Pancreas (tissue), 10 donors: ENCODE measurements around the gene TSHZ3. TPM values are rescaled to one million over a fixed set of nuclear protein-coding genes. Genes with fewer than 3 reads are reported as not detected.

Source experiments
- ATAC-seq, 4 donors: fragments of 200-7000 bp; cut with Tn5 transposase; one replicate each; pipeline versions ENCODE4 v1.8.0 to v1.9.1; 2020; ENCODE audit warnings: mild to moderate bottlenecking in 4 of 4, moderate library complexity in 4 of 4
- DNase-seq, 6 donors: peaks; one replicate each; pipeline ENCODE4 v3.0.0-alpha.2; 2020
- FAIRE-seq: peaks from 2 replicates; lab custom pipeline; 2012; peaks lifted over from hg19 to GRCh38; lab: Jason Lieb, UNC
- H3K27ac ChIP-seq, 4 donors: fragments of 200-600 bp; sonication (generic); 1 replicate in 3 of 4; 2 replicates in 1 of 4; pipeline versions ENCODE4 v1.5.0 to v1.8.0; 2020
- H3K27me3 ChIP-seq, 4 donors: fragments of 200-600 bp; one replicate each; pipeline ENCODE4 v1.8.0; 2021
- H3K36me3 ChIP-seq, 3 donors: fragments of 200-600 bp; sonication (generic) in 1 of 3; one replicate each; pipeline versions ENCODE4 v1.5.0 to v1.8.0; 2020 to 2021
- H3K4me1 ChIP-seq, 3 donors: fragments of 200-600 bp; one replicate each; pipeline ENCODE4 v1.8.0; 2021
- H3K4me3 ChIP-seq, 4 donors: fragments of 200-600 bp; sonication (generic) in 2 of 4; one replicate each; pipeline versions ENCODE4 v1.5.0 to v1.8.0; 2020 to 2021
- H3K9me3 ChIP-seq, 4 donors: fragments of 200-600 bp; one replicate each; pipeline ENCODE4 v1.8.0; 2021
- CTCF ChIP-seq, 4 donors: fragments of 200-600 bp; sonication (generic) in 3 of 4; IDR thresholded peaks; one replicate each; pipeline versions ENCODE4 v1.5.0 to v1.8.0; 2021; ENCODE audit warnings: antibody characterized with exemption in 4 of 4
- WGBS, 2 donors: extraction: QIAGEN DNeasy Blood & Tissue Kit; methylation state at CpG; one replicate each; pipeline ENCODE4 v1.1.7; 2013; 5-methylcytosine and 5-hydroxymethylcytosine counted together
- intact Hi-C, 3 donors: fragments of 100-400 bp; cut with DNase I; formaldehyde crosslinking; loops; one replicate each; pipeline versions ENCODE4 v1.11.1 to v1.14.2; 2022
- polyA plus RNA-seq, 2 donors: library from polyadenylated mRNA; stranded (reverse); fragments of 200-250 nt; gene quantifications; one replicate each; pipeline ENCODE4 v1.2.3, GENCODE V29; 2013
- total RNA-seq, 6 donors: library from RNA; stranded (reverse); fragmentation: NEBNext Ultra II Directional in 4 of 6; extraction: Animal tissue kit (Norgen Biotek cat#: 25700) in 4 of 6; gene quantifications; one replicate each; pipeline versions ENCODE4 v1.2.1 to v1.2.4, GENCODE V29; 2021 to 2023
- donor health status: healthy with polysubstance abuse.
- donor health status: DM: no; HTN: no; CAD: no; lungs with moderate emphysema.
- donor health status: DM: no; HTN: no; CAD: no.
- donor health status: control.
- donor health status: control.
- donor health status: Bipolar disorder and iron deficiency.
- donor health status: DM: yes; HTN: yes; CAD: no.
- donor health status: DM: no; HTN: no; CAD: no.
- donor health status: DM: no; HTN: no; CAD: no.
- donor health status: DM: yes; HTN: yes; CAD: no.

The TSHZ3 gene
- total and polyA plus RNA-seq, 8 donors = 0.87 to 3.2 (median 1.5) TPM

DNA sequence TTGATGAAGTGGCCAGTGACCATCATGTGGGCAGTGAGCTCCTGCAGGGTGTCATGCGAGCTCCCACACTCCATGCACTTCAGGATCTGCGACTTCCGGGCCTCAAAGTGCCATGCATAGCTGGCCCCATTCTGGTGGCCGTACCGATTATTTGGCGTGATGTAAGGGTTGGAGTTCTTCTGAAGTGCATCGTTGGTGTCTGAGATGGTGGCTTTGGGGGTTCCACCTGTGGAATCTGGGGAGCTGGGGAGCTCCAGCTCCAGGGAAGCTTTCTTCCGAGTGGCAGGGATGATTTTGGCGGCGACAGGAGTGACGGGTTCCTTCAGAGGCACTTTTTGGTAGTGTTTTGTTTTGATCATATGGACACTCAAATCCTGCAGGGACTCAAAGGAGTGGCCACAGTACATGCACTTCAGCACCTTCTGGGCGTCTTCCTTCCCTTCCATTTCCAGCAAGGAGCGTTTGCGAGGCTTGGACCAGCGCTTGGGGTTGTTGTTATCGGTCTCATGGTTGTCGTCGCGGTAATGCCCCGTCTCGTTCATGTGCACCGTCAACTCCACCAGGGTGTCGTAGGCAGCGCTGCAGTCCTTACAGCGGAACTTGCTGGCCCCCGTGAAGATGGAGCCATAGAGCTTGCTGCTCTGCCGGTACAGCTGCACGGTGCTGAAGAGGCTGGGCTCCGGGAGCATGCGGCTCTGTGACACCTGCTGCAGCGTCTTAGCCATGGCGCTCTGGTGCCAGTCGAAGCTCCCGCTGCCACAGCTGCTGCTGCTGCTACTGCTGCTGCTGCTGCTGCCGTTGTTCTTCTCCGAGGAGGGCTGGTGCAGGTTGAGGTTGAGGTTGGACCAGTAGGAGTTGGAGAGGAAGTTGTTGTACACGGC lies 70.4 kb downstream of the TSHZ3 start:
- H3K27ac ChIP-seq = no peak overlapping the region
- no peak for FAIRE-seq
- no peak for TF ChIP-seq CTCF (IDR thresholded peaks at IDR 0.05)
- no peaks in the 10 kb centered on the region for H3K4me1 ChIP-seq
- no peak for ATAC-seq
- H3K27me3 ChIP-seq = no peaks in the 10 kb centered on the region
- H3K4me3 ChIP-seq = no peak overlapping the region
- no peaks in the 10 kb centered on the region for H3K9me3 ChIP-seq
- H3K36me3 ChIP-seq = no peaks in the 10 kb centered on the region
- DNase-seq = peak in 1 of 6 donors; percentile 33
- intact Hi-C loops = no loop called here
- 86 to 89% methylated on average over 37 of the region's 37 CpGs for WGBS, 2 donors

GRCh38 chr19:31277516-31277915 lies 71.7 kb downstream of the TSHZ3 start:
- TF ChIP-seq CTCF (IDR thresholded peaks at IDR 0.05) = no peak
- Histone ChIP-seq H3K4me1 (no peaks in the 10 kb centered on the region), H3K36me3 (no peaks in the 10 kb centered on the region), H3K9me3 (no peaks in the 10 kb centered on the region), H3K4me3 (no peak overlapping the region), H3K27ac (no peak overlapping the region), H3K27me3 (no peaks in the 10 kb centered on the region)
- FAIRE-seq (no peak), DNase-seq (peak in 1 of 6 donors; percentile 36), ATAC-seq (no peak)
- 76 to 84% methylated on average over 17 of the region's 17 CpGs for WGBS, 2 donors
- intact Hi-C loops = no loop called here

DNA sequence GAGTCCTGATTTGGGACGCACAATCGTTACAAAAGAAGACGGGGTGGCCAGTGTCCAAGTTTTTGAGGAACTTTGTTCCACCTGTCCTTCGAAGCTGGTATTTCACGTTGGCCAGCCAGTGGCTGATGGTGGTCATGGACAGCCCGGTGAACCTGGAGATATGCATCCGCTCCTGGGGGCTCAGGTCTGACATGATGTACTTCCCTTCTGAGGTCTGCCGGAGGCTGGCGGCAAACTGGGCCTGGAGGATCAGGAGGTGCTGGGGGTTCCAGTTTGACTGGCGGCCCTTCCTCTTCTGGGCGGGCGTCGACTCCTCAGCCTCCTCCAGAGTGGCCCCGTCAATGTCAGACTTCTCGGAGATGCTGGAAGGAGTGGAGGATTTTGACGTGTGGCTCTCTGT lies 72.4 kb downstream of the TSHZ3 start:
- no peak for FAIRE-seq
- TF ChIP-seq CTCF (IDR thresholded peaks at IDR 0.05) = no peak
- Histone ChIP-seq H3K36me3 (no peaks in the 10 kb centered on the region), H3K4me1 (no peaks in the 10 kb centered on the region), H3K27ac (no peak overlapping the region), H3K27me3 (no peaks in the 10 kb centered on the region), H3K9me3 (no peaks in the 10 kb centered on the region), H3K4me3 (no peak overlapping the region)
- WGBS, 2 donors = 87 to 95% methylated on average over 16 of the region's 16 CpGs
- intact Hi-C loops = no loop called here
- peak in 1 of 6 donors; percentile 22 for DNase-seq
- ATAC-seq = no peak

DNA sequence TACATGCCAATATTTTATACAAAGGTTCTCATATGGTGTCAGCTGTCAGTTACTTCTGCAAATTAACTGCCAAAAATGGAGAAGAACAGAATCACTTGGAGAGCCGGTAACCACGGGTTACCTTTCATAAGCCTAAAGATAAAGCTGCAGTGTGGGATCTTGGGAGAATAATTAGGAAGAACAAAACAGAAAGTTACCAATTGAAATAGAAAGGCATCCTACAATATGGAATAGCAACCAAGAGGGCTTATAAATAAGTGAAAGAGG lies 74.2 kb downstream of the TSHZ3 start:
- FAIRE-seq = no peak
- TF ChIP-seq CTCF (IDR thresholded peaks at IDR 0.05) = no peak
- no peak for ATAC-seq
- intact Hi-C loops = no loop called here
- WGBS, 2 donors = 67 to 71% methylated on average over 2 of the region's 2 CpGs
- Histone ChIP-seq H3K27ac (no peak overlapping the region), H3K27me3 (no peaks in the 10 kb centered on the region), H3K4me1 (no peaks in the 10 kb centered on the region), H3K4me3 (no peak overlapping the region), H3K36me3 (no peaks in the 10 kb centered on the region), H3K9me3 (no peaks in the 10 kb centered on the region)
- no peak for DNase-seq
